Fibroblast of lung (primary cell): ENCODE measurements around the gene LNPEP. TPM values are rescaled to one million over a fixed set of nuclear protein-coding genes. Genes with fewer than 3 reads are reported as not detected.

Experiments used
- DNase-seq, 2 donors: peaks; one replicate each; pipeline versions ENCODE4 v3.0.0 to v3.0.0-alpha.2; 2010; ENCODE audit warnings: low read depth in 2 of 2
- H2AFZ ChIP-seq: 2 replicates; pipeline ENCODE4 v1.5.1; 2012; ENCODE audit warnings: low read length, control low read depth, inconsistent platforms
- H3K27ac ChIP-seq: 2 replicates; pipeline ENCODE4 v1.5.1; 2011; ENCODE audit warnings: low read length, control low read depth; ENCODE audit not compliant: insufficient read depth
- H3K27me3 ChIP-seq: 2 replicates; pipeline ENCODE4 v1.5.1; 2011; ENCODE audit warnings: mild to moderate bottlenecking, low read length; ENCODE audit not compliant: control insufficient read depth, insufficient read depth
- H3K36me3 ChIP-seq: 2 replicates; pipeline ENCODE4 v1.5.1; 2011; ENCODE audit warnings: low read length; ENCODE audit not compliant: control insufficient read depth, insufficient read depth
- H3K4me1 ChIP-seq: 2 replicates; pipeline ENCODE4 v1.5.1; 2011; ENCODE audit warnings: low read length; ENCODE audit not compliant: control insufficient read depth, insufficient read depth; ENCODE audit errors: extremely low read depth
- H3K4me2 ChIP-seq: 2 replicates; pipeline ENCODE4 v1.5.1; 2011; ENCODE audit warnings: low read length, control low read depth; ENCODE audit not compliant: insufficient read depth; ENCODE audit errors: extremely low read depth
- H3K4me3 ChIP-seq, 4 experiments: fragments of 200-600 bp in 1 of 4; sonication (generic) in 1 of 4; replicated peaks in 1 of 4; 2 replicates each; pipeline ENCODE4 v1.5.1; 2011 to 2016; ENCODE audit warnings: low read length in 4 of 4, low read depth in 3 of 4, mild to moderate bottlenecking in 3 of 4, control low read depth in 2 of 4, inconsistent platforms in 1 of 4, mixed read lengths in 1 of 4; ENCODE audit not compliant: insufficient read depth in 1 of 4; ENCODE audit errors: control extremely low read depth in 1 of 4
- H3K79me2 ChIP-seq: 2 replicates; pipeline ENCODE4 v1.5.1; 2012; ENCODE audit warnings: mild to moderate bottlenecking, low read length, inconsistent platforms; ENCODE audit not compliant: control insufficient read depth, insufficient read depth
- H3K9ac ChIP-seq: 2 replicates; pipeline ENCODE4 v1.5.1; 2011; ENCODE audit warnings: mild to moderate bottlenecking, low read length, control low read depth; ENCODE audit not compliant: insufficient read depth
- H3K9me3 ChIP-seq: 2 replicates; pipeline ENCODE4 v1.5.1; 2012; ENCODE audit warnings: low read depth, low read length; ENCODE audit not compliant: control insufficient read depth, insufficient read depth
- H4K20me1 ChIP-seq: 2 replicates; pipeline ENCODE4 v1.5.1; 2011; ENCODE audit warnings: low read length; ENCODE audit not compliant: control insufficient read depth, insufficient read depth; ENCODE audit errors: extremely low read depth
- EZH2 ChIP-seq: IDR thresholded peaks from 2 replicates; pipeline ENCODE4 v1.5.1; 2012; ENCODE audit warnings: low read length, control low read depth, mild to moderate bottlenecking; ENCODE audit errors: missing control alignments
- polyA plus RNA-seq, 2 donors: library from polyadenylated mRNA; depleted of rRNA in 1 of 2; stranded (reverse) in 1 of 2; unstranded in 1 of 2; fragments of >200 nt; gene quantifications; 2 replicates each; pipeline ENCODE4 v1.2.1, GENCODE V29; 2011 to 2012; ENCODE audit warnings: missing spikeins in 1 of 2
- total RNA-seq: library from RNA; depleted of rRNA; stranded (reverse); fragments of >200 nt; gene quantifications from 2 replicates; pipeline ENCODE4 v1.2.1, GENCODE V29; 2014
- TF ChIP-seq, protein P1 (sequence below), 2 donors: IDR thresholded peaks in 1 of 2; conservative IDR thresholded peaks in 1 of 2; 1 replicate in 1 of 2; 2 replicates in 1 of 2; pipeline ENCODE4 v1.5.1; 2011 to 2012; ENCODE audit warnings: low read length in 2 of 2, control low read depth in 1 of 2, inconsistent platforms in 1 of 2, low read depth in 1 of 2, mild to moderate bottlenecking in 1 of 2

The LNPEP gene
- total and polyA plus RNA-seq, 2 donors (not counting 1 experiment from before 2014, with no cell fraction given), result 19.5 to 26.1 TPM

DNA sequence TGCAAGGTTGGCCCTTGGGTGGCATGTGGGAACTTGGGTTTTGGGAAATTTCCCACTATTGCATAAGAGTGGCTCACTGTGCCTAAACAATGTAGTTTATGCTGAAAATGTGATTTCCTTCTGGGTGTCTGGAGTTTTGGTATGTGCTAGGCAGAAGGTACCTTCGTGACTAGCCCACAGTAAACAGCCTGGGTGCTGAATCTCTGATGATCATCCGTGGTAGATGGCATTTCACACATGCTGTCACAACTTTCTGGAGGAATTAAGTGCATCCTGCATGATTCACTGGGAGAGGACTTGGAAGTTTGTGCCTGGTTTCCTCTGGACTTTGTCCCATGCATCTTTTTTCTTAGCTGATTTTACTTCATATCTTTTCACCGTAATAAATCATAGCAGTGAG is 64.5 kb downstream of the LNPEP start:
- Histone ChIP-seq H2AFZ (no peak overlapping the region), H3K4me3 (no peak overlapping the region), H3K4me1 (no peaks in the 10 kb centered on the region), H3K79me2 (no peaks in the 10 kb centered on the region), H3K9ac (no peak overlapping the region), H3K27me3 (no peaks in the 10 kb centered on the region), H3K36me3 (no peaks in the 10 kb centered on the region), H3K4me2 (no peak overlapping the region), H3K9me3 (no peaks in the 10 kb centered on the region), H3K27ac (no peak overlapping the region), H4K20me1 (no peaks in the 10 kb centered on the region)
- DNase-seq, result peak in 1 of 2 donors; percentile 28
- TF ChIP-seq EZH2, result no peak
- TF ChIP-seq, protein P1, sequence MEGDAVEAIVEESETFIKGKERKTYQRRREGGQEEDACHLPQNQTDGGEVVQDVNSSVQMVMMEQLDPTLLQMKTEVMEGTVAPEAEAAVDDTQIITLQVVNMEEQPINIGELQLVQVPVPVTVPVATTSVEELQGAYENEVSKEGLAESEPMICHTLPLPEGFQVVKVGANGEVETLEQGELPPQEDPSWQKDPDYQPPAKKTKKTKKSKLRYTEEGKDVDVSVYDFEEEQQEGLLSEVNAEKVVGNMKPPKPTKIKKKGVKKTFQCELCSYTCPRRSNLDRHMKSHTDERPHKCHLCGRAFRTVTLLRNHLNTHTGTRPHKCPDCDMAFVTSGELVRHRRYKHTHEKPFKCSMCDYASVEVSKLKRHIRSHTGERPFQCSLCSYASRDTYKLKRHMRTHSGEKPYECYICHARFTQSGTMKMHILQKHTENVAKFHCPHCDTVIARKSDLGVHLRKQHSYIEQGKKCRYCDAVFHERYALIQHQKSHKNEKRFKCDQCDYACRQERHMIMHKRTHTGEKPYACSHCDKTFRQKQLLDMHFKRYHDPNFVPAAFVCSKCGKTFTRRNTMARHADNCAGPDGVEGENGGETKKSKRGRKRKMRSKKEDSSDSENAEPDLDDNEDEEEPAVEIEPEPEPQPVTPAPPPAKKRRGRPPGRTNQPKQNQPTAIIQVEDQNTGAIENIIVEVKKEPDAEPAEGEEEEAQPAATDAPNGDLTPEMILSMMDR (conservative IDR thresholded peaks at IDR 0.05 in 1 of 2, IDR thresholded peaks at IDR 0.05 in 1 of 2; ENCODE audit: low read depth in 1 of 2, low read length in 2 of 2), result no peak

DNA sequence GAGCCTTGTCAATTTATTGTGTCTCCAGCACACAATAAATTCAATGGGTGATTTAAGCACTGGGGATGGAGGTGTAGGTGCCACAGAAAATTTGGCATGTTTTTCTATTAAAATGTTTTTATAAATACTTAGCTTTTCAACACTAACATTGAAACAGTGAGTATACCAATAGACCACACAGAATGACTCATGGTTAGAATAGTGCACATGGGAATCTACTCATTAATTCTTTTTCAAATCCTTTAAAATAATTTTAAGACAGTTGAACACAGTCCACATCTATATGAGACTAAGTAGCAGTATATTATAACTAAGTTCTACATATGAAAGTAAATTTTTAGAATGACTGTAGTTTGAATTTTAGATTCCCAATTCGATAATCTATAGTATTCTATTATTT is 67.1 kb downstream of the LNPEP start:
- Histone ChIP-seq H3K4me3 (no peak overlapping the region), H3K9ac (no peak overlapping the region), H3K4me1 (no peaks in the 10 kb centered on the region), H4K20me1 (no peaks in the 10 kb centered on the region), H3K27ac (no peak overlapping the region), H3K9me3 (no peaks in the 10 kb centered on the region), H3K79me2 (no peaks in the 10 kb centered on the region), H3K27me3 (no peaks in the 10 kb centered on the region), H3K4me2 (no peak overlapping the region), H3K36me3 (no peaks in the 10 kb centered on the region), H2AFZ (no peak overlapping the region)
- peak in 1 of 2 donors; percentile 17 for DNase-seq
- TF ChIP-seq EZH2, result no peak
- TF ChIP-seq, protein P1 (conservative IDR thresholded peaks at IDR 0.05 in 1 of 2, IDR thresholded peaks at IDR 0.05 in 1 of 2; ENCODE audit: low read depth in 1 of 2, low read length in 2 of 2), result no peak

DNA sequence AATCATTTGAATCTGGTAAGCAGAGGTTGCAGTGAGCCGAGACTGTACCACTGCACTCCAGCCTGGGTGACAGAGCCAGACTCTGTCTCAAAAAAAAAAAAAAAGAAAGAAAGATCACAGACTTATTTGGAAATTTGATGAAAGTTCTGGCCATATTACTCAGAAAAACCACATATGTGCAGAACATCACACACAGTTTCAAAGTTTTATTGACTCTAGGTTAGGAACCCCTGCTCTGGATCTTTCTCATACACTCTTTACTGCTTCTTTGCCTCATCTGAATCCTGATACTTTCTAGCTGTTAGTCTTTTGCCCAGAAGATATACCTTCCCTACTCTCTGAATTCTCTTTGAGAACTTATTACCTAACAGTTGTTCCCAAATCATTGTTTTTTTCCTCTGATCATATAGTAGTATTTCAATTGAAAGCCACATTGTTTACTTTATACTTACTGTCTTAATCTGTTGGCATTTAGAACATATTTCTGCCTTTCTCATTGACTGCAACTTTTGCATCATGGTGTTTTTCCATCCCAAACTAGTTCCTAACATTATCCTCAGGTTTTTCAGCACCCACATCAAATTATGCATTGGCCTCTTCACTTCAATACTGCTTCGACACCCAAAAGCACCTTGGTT is 68.7 kb downstream of the LNPEP start:
- TF ChIP-seq, protein P1 (conservative IDR thresholded peaks at IDR 0.05 in 1 of 2, IDR thresholded peaks at IDR 0.05 in 1 of 2; ENCODE audit: low read depth in 1 of 2, low read length in 2 of 2), result no peak
- peak in 1 of 2 donors; percentile 37 for DNase-seq
- no peak overlapping the region for H3K4me3 ChIP-seq

More for the DNA sequence above, 68.7 kb downstream of the LNPEP start:
- Histone ChIP-seq H3K9me3 (no peaks in the 10 kb centered on the region), H3K9ac (no peak overlapping the region), H3K4me1 (no peaks in the 10 kb centered on the region), H3K4me2 (no peak overlapping the region), H3K27me3 (no peaks in the 10 kb centered on the region), H3K27ac (no peak overlapping the region), H3K79me2 (no peaks in the 10 kb centered on the region), H2AFZ (no peak overlapping the region), H4K20me1 (no peaks in the 10 kb centered on the region), H3K36me3 (no peaks in the 10 kb centered on the region)
